ENCODE measurements around the gene RHBDF2. TPM values are rescaled to one million over a fixed set of nuclear protein-coding genes. Genes with fewer than 3 reads are reported as not detected.
A peak's percentile ranks its signal among the peaks of the same experiment; 100 is the strongest.
"Not testable (repeated sequence)": the region's sequence is repeated elsewhere in the genome, so short reads cannot be mapped to it uniquely, and the experiment has no call there.

Gene RHBDF2
- polyA plus RNA-seq, 10 donors: 5.1 to 7.1 (median 6.0) TPM

DNA sequence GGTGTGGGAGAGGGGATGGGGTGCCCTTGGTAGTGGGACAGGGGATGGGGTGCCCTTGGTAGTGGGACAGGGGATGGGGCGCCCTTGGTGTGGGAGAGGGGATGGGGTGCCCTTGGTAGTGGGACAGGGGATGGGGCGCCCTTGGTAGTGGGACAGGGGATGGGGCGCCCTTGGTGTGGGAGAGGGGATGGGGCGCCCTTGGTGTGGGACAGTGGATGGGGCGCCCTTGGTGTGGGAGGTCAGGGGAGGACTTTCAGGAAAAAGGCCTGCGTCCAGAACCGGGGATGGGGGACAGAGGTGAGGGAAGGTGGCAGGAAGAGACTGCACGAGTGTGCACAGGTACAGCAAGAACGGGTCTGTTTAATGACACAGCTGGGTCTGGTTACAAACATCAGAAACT is 25.8 kb upstream of the RHBDF2 start:
- DNase-seq: not testable (repeated sequence)

DNA sequence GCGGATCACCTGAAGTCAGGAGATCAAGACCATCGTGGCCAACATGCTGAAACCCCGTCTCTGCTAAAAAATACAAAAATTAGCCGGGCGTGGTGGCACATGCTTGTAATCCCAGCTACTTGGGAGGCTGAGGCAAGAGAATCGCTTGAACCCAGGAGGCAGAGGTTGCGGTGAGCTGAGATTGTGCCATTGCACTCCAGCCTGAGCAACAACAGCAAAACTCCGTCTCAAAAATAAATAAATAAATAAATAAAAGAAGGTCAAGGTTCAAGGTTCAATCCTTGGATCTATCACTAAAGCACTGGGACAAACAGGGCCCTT is 24.2 kb upstream of the RHBDF2 start:
- DNase-seq: not testable (repeated sequence)

DNA sequence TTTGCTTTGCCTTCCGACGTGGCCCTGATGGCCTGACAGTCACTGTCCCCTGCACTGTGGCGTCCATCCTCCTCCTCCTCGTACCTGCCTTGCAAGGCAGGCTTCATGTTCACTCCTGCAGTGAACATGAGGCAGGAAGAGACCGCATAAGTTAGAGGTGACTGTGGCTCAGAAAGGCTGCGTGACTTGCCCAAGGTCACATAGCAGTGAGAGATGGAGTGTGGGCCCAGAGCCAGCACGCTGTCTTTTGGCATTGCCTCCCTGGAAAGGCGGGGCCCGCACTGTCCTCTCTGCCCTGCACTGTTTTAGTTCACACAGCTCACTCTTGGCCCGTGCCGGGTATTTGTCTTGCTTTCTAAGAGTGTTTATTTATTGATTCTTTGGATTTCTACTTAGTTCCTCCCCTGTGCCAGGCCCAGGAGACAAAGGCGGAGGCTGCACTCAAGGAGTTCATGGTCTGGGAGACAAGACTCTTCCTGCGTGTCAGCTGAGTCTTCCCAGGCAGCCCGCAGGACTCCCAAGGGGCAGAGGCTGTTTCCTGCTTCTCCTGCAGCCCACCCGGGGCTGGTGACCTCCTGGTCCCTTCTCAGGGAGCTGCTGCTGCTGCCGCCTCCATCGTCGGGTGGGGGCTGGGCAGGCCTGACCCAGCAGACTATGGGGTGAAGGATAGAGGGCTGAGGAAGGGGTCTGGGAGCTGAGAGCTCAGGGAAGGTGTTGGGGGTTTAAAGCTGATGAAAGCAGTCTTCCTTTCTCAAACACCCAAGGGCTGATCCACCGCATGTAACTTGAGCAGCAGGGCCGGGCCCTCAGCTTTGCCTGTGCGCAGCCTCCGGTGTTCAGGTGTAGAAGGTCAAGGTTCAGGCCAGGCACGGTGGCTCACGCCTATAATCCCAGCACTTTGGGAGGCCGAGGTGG is 23.6 kb upstream of the RHBDF2 start:
- DNase-seq: peak in 1 of 3 donors; percentile 61

DNA sequence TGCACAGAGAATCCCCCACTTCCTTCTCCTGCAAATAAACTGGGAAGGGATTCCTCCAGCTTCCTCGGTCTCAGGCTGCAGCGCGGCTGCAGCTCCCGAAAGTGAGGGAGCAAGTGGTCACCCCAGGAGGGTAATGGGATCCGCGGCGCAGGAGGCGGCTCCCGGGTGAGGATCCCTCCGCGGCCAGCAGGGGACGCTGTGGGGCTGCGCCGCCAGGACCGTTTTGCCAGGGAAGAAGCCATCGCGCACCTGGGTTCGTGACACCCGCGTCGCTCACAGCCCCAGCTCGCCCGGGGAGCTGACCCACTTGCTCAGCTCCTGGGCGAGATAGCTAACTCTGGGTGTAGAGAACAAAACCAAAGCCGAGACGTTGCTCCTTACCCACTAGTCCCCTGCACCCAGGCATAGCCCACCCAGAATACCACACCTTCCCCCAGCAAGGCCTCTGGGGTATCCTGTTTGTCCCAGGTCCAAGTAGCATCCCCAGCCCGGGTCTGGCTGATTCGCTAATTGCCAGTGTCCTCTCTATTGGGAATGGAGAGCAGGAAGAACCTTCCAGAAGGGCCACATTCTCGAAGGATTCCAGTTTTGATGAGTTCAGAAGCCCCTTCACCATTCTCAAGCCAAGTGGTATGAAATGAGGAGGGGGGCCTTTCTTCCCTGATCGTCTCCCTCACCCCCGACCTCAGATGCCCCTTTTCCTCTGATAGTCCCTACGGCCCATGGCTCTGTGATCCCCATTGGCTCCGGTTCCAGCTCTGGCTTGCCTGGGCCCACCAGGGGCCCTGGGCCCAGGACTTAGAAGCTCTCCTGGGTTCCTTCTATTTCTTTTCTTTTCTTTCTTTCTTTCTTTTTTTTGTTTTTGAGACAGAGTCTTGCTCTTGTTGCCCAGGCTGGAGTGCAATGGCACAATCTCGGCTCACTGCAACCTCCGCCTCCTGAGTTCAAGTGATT is 22.1 kb upstream of the RHBDF2 start:
- peak in 1 of 3 donors; percentile 86 for DNase-seq

DNA sequence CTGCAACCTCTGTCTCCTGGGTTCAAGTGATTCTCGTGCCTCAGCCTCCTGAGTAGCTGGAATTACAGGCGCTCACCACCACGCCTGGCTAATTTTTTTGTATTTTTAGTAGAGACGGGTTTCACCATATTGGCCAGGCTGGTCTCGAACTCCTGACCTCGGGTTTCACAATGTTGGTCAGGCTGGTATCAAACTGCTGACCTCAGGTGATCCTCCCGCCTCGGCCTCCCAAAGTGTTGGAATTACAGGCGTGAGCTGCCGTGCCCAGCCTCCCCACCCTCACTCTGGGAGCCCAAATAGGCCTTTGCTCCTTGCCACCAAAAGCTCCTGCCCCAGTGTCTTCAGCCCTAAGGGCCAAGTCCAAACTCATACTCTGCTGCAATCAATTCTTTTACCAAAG is 20.5 kb upstream of the RHBDF2 start:
- DNase-seq: not testable (repeated sequence)

DNA sequence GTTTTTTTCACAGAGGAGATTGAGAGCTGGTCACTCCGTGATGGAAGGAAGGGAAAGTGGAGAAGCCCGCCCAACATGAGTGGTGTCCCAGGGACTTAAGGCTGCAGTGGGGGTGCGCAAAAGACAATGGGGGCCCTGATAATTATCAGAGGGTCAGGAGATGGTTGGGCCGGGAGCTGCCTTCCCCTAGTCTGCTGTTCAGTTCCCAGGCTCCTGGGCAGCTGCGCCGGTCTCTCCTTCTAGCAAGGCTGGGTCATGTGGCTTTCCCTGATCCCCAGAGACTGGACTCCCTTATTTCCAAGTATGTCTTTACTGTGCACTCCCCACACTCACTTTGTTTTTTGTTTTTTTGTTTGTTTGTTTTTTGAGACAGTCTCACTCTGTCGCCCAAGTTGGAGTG is 20.0 kb upstream of the RHBDF2 start:
- no peak for DNase-seq

DNA sequence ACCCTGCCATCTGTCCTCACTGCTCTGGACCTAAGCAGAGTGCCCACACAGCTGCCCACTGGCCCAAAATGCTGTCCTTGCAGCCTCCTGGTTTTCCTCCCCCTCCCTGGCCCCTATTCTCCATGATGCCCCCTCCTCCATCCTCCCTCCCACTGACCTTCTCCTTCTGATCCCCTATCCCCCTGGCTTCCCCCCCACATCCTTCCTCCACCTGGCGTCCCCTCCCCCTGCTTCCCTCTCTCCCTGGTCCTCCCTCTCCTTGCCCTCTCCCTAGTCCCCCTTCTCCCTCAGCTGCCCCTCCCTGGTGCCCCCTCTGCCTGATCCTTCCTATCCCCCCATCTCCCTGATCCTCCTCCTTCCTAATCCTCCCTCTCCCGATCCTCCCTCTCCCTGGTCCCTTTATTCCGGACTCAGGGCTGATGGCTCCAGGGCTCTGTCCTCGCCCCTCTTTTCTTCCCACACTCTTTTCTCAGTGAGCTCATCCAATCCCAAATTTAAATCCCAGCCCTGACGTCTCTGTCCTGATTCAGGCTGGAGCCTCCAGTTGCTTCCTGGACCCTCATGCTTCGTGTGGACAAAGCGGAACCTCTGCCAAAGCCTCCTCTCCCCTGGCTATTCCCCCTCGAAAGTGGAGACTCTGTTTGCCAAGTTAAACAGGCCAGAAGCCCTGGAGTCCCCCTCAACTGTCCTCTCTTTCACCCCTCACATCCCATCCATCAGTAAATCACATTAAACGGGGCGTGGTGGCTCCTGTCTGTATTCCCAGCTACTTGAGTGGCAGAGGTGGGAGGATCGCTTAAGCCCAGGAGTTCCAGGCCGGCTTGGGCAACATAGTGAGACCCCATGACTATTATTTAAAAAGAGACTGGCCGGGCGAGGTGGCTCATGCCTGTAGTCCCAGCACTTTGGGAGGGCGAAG is 18.1 kb upstream of the RHBDF2 start:
- DNase-seq: peak in 2 of 3 donors; percentile 65 to 86

DNA sequence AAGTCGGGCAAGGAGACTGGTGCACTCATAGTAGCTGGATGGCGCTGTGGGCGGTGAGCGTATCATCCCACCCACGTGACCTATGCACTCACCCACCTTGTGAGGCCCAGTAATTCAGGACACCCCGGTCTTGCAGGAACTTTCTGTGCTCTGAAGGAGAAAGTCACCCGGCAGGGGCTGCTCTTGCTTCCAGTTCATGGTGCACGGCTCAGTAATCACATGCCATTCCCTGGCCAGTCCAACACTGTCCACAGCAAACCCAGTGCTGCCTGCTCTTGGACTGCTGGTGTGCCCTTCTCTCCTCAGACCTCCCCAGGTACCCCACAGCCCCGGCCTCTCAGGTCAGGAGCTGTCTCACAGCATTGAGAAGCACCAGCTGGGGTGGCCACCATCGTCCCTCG is 16.4 kb upstream of the RHBDF2 start:
- DNase-seq: no peak

DNA sequence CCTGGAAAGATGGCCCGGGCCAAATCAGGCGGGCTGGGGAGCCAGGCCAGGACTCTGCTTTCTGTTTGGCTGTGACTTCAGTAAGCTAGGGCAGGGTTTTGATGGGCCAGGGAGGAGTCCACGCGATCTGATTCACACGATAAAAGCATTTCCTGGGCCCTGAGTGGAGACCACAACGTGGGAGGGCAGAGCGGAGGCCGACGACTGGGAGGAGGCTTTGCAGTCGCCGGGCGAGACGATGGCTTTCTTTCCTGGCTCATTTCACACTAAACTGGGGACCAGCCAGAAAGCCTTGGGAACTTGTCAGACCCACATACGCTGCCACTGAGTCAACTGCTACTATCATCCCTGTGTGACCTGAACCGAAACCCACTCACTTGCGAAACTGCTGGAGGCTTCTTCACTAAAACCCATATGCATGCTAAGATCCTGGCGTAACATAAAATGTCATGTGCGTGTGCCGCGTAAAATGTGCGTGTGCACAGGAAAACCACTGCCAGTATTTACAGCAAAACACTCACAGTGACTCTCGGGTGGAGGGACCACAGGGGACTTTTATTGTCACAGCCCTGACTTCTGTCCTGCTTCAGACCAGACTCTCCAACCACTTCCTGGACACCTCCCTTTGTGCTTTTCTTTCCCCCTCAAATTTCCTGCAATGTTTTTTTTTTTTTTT is 14.2 kb upstream of the RHBDF2 start:
- DNase-seq: peak; percentile 63 to 75 (median 66)

DNA sequence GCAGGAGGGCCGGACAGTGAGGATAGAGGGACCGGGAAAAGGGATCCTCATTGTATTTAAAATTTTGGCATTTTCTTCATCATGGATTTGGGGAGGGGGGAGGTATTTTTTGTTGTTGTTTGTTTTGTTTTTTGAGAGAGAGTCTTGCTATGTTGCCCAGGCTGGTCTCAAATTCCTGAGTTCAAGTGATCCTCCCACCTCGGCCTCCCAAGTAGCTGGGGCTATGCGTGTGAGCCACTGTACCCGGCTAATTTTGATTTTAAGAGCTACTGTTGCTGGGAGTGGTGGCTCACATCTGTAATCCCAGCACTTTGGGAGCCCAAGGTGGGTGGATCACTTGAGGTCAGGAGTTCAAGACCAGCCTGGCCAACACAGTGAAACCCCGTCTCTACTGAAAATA is 13.1 kb upstream of the RHBDF2 start:
- DNase-seq: not testable (repeated sequence)

DNA sequence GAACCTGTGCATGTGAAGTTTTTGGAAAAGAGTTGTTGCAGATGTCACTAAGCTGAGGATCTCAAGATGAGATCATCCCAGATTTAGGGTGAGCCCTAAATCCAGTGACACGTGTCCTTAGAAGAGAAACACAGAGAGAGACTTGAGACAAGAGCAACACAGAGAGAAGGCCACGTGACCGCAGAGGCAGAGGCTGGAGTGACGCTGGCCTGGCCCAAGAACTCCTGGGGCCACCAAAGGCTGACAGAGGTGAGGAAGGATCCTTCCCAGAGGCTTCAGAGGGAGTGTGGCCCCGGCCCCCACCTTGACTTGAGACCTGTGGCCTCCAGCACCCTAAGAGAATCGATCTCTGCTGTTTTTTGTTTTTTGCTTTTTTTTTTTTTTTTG is 12.1 kb upstream of the RHBDF2 start:
- peak in 1 of 3 donors; percentile 45 for DNase-seq

DNA sequence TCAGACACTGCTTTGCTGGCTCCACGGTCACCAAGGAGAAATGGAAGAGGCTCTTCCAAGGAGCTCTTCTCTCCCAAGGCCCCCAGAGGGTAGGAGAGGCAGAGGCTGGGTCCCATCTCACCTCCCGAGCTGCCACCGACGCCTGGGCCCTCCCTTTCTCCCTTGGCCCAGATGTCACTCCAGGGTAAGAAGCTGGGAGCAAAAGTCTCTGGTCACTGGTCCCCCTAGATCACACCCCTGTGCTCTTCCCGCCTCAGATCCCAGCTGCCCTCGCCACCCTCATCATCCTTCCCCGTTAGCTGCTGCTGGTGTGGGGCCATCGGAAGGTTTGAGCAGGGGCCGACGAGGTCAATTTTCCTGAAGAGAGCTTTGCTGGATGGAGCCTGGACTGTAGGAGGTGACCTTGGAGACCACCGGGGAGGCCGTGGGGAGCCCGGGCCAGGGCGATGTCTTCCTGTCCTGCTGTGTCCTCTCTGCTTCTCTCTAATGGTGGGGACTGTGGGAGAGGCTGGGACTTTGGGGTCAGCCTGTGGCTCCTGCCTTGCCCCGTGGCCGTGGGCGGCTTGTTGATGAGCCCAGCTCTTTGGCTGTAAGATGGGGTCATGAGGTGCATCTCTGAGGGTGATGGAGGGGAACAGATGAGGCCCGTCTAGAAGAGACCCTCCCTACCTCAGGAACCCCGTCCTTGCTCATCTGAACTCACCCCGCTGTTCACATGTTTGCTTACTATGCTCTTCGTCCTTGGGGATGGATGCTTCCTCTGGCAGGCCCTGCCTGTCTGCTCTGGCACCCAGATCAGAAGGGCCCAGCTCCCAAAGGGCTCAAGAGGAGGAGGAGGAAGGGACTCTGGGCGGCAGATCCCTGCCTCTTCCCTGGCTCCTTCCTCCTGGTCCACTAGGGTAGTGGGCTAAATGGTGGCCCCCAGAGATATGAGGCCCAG is 11.4 kb upstream of the RHBDF2 start:
- DNase-seq: no peak

DNA sequence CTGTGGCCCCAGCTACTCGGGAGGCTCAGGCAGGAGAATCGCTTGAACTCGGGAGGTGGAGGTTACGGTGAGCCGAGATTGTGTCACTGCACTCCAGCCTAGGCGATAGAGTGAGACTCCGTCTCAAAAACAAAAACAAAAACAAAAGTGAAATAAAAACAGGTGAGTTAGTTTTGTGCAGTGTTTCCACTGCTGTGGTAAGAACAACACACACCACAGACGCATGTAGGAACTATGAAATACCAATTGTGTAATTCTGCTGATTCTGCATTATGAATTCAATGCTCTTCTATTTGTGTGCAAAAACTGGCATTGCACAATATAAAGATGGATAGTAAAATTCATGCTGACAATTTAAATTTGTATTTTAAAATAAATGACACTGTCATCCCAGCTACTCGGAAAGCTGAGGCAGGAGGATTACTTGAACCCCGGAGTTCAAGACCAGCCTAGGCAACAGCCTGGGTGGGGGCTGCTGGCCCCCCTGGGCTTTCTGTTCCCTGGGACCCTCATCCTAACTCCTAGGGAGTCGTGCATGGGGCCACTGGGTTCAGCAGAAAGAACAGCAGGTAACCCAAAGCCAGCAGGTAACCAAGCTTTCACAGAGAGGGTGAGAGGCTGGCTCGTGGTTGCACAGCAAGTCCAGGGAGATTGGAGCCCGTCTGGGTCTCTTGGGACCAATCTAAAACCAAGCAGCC is 10.6 kb upstream of the RHBDF2 start:
- no peak for DNase-seq

DNA sequence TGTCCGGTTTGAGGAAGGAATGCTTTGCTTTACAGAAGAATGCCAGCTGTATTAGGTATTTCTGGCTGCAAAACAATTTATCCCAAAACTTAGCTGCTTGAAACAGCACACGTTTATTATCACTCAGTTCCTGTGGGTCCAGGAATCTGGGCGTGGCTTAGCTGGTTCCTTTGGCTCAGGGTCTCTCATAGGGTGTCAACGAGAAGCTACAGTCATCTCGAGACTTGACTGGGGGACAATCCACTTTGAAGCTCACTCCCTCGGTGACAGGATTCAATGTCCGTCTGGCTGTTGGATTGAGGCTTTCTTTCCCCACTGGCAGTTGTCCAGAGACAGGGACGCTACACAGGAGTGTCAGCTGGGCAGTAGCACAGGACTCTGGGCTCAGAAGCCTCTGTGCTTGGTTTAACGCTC is 9.6 kb upstream of the RHBDF2 start:
- peak in 1 of 3 donors; percentile 32 for DNase-seq

DNA sequence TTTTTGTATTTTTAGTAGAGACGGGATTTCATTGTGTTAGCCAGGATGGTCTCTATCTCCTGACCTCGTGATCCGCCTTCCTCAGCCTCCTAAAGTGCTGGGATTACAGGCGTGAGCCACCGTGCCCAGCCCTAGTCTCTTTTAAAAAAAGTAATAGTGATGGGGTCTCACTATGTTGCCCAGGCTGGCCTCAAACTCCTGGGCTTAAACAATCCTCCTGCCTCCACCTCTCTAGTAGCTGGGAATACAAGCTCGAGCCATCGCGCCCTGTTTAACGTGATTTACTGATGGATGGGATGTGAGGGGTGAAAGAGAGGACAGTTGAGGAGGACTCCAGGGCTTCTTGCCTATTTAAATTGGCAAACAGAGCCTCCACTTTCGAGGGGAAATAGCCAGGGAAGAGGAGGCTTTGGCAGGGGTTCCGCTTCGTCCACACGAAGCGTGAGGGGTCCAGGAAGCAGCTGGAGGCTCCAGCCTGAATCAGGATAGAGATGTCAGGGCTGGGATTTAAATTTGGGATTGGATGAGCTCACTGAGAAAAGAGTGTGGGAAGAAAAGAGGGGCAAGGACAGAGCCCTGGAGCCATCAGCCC is 7.3 kb upstream of the RHBDF2 start:
- DNase-seq: peak in 1 of 3 donors; percentile 70

DNA sequence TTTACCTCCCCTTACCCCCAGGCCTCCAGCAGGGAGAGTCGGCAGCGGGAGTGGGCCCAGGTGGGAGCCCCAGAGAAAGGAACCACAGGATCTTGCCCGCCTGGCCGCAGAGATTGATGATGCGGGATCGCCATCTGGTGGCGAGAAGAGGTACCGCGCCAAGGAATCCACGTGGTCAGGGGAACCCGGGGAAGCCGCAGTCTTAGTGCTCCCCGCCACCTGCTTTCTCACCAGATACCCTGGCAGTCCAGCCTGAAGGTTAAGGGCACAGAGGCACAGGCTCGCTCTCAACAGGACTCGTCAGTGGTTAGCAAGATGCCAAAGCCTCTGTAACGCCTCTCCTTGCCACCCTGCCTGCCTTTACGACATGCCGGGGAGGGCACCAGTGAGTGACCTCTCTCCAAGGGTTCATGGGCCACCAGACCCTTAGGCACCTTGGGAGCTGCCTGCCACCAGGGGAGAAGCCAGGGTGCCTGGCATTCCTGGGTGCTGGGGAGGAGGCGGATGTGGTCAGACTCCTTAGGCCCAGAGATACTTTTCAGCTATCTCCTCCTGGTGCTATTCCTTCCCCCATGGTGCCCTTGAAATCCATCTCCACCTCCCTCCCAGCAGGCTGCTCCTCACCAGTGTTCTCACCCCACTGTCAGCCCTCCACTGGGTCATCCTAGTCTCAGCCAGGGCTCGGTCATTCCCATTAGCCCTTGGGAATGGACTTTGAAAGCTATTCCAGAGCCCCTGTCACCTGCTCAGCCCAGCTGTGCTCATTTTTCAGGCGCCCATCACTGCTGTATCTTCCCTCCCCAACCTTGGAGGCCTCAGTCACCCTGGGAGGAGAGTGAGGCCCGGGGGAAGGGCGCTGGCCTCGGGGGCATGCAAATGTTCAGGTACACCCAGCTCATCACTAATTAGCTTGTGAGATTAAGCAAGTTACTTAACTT is 5.5 kb upstream of the RHBDF2 start:
- peak; percentile 64 to 88 (median 84) for DNase-seq

DNA sequence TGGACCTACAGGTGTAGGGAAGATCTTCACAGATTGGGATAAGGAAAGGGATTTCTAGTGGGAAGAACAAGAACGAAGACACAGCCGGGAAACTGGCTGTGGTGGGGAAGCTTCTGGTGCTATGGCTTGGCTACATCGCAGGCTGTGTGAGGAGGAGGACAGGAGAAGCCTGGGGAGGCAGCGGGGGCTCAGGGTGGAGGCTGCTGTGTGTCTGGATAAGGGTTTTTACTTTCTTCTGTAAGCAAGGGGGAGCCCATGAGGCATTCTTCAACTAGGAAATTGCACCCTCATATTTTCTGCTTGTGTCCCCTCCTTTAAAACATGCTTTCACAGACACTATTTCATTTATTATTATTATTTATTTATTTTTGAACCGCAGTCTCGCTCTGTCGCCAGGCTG is 2.9 kb upstream of the RHBDF2 start:
- DNase-seq: no peak
